Measurements from ENCODE around the gene U2AF2.
A peak's percentile ranks its signal among the peaks of the same experiment; 100 is the strongest.

The U2AF2 gene

GRCh38 chr19:55622242-55622969 lies 32.4 kb upstream of the U2AF2 start:
- no peak for DNase-seq

GRCh38 chr19:55623130-55623529 lies 31.7 kb upstream of the U2AF2 start:
- no peak for DNase-seq

GRCh38 chr19:55623561-55623960 lies 31.3 kb upstream of the U2AF2 start:
- DNase-seq = no peak

GRCh38 chr19:55624109-55625003 lies 30.5 kb upstream of the U2AF2 start, which contains the start of gene ZNF784:
ZNF784 (minus strand) TSS chr19:55624566; CDS start chr19:55624561, 5 bp downstream.
- peak; percentile 89 for DNase-seq

GRCh38 chr19:55625004-55625326 lies 29.9 kb upstream of the U2AF2 start:
- DNase-seq = no peak

DNA sequence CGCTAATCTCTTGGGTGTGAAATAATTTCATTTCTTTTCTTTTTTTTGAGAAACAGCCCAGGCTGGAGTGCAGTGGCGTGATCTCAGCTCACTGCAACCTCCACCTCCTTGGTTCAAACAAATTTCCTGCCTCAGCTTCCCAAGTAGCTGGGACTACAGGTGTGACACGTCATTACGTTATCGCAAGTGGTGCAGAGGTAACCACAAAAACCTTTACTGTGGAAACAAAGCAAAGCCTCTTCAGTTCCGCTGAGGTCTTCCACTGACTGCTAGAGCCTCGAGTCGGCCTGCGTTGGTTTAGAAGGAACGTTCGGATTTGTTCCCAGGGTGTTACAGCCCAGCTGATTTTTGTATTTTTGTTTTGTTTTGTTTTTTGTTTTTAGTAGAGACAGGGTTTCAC lies 28.5 kb upstream of the U2AF2 start:
- no peak for DNase-seq

- DNase-seq = peak; percentile 87
Measured at GRCh38 chr19:55632463-55632834, 22.4 kb upstream of the U2AF2 start.

DNA sequence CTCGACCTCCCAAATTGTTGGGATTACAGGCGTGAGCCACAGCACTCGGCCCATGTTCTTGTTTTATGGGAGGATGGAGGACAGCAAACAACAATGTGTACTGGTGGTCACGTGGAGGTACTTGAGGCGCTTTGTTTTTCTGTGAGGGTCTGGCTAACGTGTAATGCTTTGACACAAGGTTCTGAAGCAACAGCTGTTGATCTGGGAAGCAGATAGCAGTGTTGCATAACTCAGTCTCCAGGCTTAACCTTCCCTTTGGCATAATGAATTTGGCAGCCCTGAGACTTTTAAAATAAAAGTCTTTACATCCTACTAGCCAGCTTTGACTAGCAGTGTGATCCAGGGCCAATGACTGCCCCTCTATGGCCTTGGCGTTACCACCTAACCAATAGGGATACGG lies 21.0 kb upstream of the U2AF2 start:
- no peak for DNase-seq

GRCh38 chr19:55635334-55635717 lies 19.5 kb upstream of the U2AF2 start:
- DNase-seq = no peak

DNA sequence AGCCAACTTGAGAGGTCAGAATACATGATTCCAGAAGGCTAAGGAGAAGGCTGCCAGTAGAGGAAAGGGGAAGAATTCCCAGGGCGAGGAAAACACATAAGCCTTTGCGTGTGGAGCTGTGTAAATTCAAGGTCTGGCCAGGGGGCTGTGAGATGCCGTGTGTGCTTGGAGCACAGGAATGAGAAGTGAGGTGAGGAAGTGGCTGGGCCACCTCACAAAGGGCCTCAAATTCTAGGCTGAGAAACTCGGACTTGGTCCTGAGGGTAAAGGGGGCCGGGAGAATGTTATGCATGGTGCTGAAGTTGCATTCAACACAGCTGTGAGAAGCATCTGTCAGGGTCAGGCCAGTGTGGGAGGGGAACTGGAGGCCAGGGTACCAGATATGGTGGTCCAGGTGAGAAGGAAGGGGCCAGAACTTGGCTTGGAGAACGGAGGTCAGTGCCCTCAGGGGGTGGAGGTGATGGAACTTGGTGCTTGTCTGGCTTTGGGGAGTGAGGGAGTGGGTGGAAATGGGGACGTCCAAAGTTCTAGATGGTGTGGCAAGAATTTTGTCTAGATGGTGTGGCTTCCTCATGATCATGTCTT lies 18.9 kb upstream of the U2AF2 start:
- no peak for DNase-seq

GRCh38 chr19:55636723-55637122 lies 18.1 kb upstream of the U2AF2 start:
- DNase-seq = no peak

DNA sequence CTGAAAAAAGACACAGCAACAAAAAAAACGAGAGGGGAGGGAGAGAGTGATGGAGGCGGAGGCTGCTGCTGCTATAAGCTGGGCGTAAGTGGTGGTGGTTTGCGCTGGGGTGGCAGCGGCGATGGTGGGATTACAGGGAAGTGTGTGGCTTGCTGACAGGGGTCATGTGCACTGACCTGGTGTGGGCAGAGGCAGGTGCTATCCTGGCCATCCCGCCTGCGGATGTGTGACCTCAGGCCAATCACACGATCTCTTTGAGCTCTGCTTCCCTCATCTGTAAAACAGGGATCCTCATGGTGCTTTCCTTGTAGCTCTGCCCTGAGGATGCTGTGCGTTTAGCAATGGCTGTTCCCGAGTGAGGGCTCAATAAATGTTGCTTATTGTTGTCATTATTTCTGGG lies 17.3 kb upstream of the U2AF2 start:
- no peak for DNase-seq

GRCh38 chr19:55638864-55639359 lies 15.9 kb upstream of the U2AF2 start:
- DNase-seq = no peak

GRCh38 chr19:55640043-55640576 lies 14.7 kb upstream of the U2AF2 start:
- no peak for DNase-seq

DNA sequence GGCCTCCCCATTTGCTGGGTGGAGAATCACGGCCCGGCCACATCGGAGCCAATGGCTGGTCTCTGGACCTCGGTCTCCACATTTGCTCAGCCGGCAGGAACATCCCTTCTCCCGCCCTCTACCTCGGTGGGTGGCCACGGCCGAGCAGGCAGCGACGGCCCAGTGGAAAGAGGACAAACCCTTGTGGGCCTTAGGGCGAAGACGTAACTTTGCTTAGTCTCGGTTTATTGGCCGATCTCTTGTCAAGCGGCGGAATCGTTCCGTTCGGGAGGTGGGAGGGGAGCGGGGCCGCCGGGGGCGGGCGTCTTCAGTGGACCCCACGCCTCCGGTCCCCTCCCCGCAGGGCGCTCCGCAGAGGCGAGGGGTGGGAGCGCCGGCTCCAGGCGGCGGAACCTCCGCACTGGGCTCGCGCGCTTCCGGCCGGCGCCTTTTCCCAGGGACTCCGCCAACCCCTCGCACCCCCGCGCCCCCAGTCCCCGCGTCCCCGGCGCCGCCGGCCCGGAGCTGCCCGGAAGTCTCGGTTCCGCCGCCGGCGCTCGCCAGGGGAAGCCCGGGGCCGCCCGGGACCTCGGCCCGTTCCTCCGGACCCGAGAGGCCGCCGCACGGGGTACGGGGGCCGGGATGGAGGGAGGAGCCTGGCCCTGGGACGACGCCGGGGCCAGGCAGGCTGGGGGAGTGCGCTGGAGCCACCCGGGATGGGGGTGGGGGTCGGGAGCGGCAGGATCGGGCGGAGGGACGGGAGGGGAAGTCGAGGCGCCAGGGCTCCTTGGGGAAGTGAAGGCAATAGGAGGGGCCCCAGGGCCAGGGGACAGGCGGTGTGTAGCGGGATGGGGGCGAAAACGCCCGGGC lies 14.0 kb upstream of the U2AF2 start, which contains the start of gene ZNF580:
Gene ZNF580 (plus strand): TSS at position 426 of the 849 bp plus-strand sequence. CDS start 1,507 bp downstream, outside the sequence.
- DNase-seq = no peak

DNA sequence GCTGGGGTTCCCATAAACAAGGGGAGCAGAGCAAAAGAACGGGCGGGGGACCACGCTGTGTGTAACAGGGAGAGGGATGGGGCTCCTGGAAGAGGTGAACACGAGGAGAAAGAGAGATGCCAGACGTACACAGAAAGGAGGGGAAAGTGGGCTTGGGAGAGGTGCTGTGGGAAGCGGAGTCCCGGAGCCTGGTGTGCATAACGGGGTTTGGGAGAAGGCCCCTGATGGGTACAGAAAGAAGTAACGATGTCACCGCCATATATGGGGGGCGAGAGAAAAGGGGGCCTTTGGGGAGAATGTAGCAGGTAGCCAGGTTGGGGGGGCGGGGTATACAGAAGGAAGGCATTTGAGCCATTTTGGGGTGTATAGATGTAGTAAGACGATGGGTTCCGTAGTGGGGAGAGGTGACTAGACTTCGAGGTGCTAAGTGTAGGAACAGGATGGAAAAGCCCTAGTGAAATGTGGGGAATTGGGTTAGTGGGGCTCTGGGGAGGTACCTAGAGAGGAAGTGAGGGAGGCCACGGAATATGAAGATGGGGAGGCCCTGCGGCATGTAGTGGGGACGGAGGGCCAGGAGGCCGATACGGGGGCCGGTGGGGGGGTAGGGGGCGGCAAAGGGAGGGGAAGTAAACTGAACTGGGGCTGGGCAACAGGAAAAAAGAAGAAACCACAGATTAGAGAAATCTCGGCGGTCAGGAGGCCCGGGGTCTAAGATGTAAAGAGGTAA lies 13.2 kb upstream of the U2AF2 start:
- DNase-seq = no peak

GRCh38 chr19:55642153-55643002 lies 12.5 kb upstream of the U2AF2 start:
- DNase-seq = no peak

- DNase-seq = no peak
Measured at GRCh38 chr19:55643003-55643886, 11.6 kb upstream of the U2AF2 start, which contains the start of gene ZNF581. ZNF581 (plus strand) TSS chr19:55643649; CDS start chr19:55644572, 923 bp downstream.

DNA sequence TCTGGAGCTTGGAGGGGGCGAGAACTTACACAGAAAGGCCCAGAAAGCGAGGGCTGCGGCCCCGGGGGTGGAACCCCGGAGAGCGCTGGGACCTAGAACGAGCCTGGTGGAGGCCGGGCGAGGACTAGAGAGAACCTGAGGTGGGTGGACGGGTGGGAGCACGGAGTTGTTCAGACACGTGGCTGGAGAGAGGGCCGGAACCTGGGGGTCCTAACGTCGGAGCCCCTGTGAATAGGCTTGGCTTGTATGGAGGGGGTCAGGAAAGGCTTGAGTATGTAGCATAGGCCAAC lies 11.0 kb upstream of the U2AF2 start:
- DNase-seq = no peak
